AG04450 (cell line): ENCODE data around the gene ACBD7. TPM values are rescaled to one million over a fixed set of nuclear protein-coding genes. Genes with fewer than 3 reads are reported as not detected.

ENCODE experiments used
- CTCF ChIA-PET: fragments of 300-600, 350-600 bp; formaldehyde crosslinking; extraction: SDS; loops from one replicate; lab custom pipeline; 2022; ENCODE audit warnings: antibody characterized with exemption, inconsistent platforms; lab: Charles Lee
- POLR2A ChIA-PET: fragments of 350-600 bp; formaldehyde crosslinking; extraction: SDS; loops from one replicate; lab custom pipeline; 2021; ENCODE audit warnings: antibody characterized with exemption, inconsistent platforms; lab: Yijun Ruan, JAX
- DNase-seq: peaks from one replicate; pipeline ENCODE4 v3.0.0-alpha.2; 2011; ENCODE audit warnings: low read depth, low spot score
- H3K27ac ChIP-seq: one replicate; pipeline ENCODE4 v1.5.1; 2012; ENCODE audit warnings: low read depth, low read length, control low read depth
- H3K27me3 ChIP-seq: one replicate; pipeline ENCODE4 v1.6.0; 2012; ENCODE audit warnings: low read length; ENCODE audit not compliant: control insufficient read depth, insufficient read depth
- H3K4me3 ChIP-seq: 2 replicates; pipeline ENCODE4 v1.5.1; 2011; ENCODE audit warnings: mild to moderate bottlenecking, low read depth, low read length, control low read depth
- H3K9me3 ChIP-seq: 2 replicates; pipeline ENCODE4 v1.5.1; 2012; ENCODE audit warnings: low read length; ENCODE audit not compliant: control insufficient read depth, insufficient read depth
- polyA plus RNA-seq: library from polyadenylated mRNA; depleted of rRNA; stranded (reverse); fragments of >200 nt; gene quantifications from 2 replicates; pipeline ENCODE4 v1.2.3, GENCODE V29; 2011
- TF ChIP-seq, protein P1 (sequence below): IDR thresholded peaks from 2 replicates; pipeline ENCODE4 v1.5.1; 2011; ENCODE audit warnings: low read depth, low read length, control low read depth, inconsistent platforms

ACBD7 gene
- polyA plus RNA-seq, 1 experiment = 0.67 TPM

DNA sequence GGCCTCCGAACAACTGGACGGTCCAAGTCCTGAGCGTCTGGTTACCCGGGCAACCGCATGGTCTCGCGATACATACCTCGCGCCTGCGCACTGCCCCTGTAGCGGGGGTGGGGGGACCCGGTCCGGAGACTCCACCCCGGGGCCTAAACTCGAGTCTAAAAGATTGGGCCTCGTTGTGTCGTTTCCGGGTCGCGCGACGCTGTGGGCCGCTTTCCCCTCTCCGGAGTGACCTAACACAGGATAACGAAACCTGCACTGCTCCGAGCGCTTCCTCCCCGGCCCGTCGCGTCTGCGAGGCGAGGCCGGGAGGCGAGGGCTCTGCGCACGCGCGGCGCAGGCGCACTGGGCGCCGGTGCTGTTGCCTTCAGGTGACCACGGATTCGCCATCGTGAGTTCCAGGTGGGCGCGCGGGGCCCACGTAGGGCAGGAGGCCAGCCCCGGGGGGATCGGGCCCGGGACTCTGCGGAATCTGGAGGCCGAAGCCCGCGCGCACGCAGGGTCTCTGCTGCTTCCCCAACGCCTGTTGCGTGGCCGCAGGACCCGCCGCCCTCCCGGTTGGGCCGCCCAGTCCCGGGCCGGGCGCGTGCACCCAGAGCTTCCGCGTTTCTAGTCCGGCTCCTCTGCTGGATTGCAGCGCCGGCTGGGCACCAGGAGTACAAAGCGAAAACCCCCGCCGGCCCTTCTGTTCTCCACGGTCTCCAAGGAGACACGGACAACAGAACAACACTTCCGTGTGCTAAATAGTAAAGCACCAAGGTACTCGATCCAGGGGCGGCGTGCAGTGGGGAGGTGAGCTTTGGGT, 8.6 kb upstream of the ACBD7 start, which contains the start of gene RPP38:
TSS of gene RPP38 (plus strand) at position 345 of the 802 bp plus-strand sequence. CDS start 5,960 bp downstream, outside the sequence.
- TF ChIP-seq, protein P1, sequence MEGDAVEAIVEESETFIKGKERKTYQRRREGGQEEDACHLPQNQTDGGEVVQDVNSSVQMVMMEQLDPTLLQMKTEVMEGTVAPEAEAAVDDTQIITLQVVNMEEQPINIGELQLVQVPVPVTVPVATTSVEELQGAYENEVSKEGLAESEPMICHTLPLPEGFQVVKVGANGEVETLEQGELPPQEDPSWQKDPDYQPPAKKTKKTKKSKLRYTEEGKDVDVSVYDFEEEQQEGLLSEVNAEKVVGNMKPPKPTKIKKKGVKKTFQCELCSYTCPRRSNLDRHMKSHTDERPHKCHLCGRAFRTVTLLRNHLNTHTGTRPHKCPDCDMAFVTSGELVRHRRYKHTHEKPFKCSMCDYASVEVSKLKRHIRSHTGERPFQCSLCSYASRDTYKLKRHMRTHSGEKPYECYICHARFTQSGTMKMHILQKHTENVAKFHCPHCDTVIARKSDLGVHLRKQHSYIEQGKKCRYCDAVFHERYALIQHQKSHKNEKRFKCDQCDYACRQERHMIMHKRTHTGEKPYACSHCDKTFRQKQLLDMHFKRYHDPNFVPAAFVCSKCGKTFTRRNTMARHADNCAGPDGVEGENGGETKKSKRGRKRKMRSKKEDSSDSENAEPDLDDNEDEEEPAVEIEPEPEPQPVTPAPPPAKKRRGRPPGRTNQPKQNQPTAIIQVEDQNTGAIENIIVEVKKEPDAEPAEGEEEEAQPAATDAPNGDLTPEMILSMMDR = no peak
- Histone ChIP-seq H3K4me3 (peak within 1 kb of the TSS; percentile 87), H3K27me3 (peaks cover 4% of the 10 kb centered on the region), H3K9me3 (no peaks in the 10 kb centered on the region; the same call in 1 of the 2 replicates), H3K27ac (peak within 1 kb of the TSS; percentile 97)
- ChIA-PET POLR2A (interaction anchor here (0.7 to 1.3 kb wide), 2 partner anchors 138 to 144 kb away, joined by 4 to 5 read pairs; partner anchors contain the start of gene MEIG1), CTCF (interaction anchor here (1.1 to 1.3 kb wide), 2 partner anchors 8 to 12 kb away, joined by 3 to 4 read pairs; no protein-coding TSS in a partner anchor)
- peak; percentile 88 for DNase-seq

DNA sequence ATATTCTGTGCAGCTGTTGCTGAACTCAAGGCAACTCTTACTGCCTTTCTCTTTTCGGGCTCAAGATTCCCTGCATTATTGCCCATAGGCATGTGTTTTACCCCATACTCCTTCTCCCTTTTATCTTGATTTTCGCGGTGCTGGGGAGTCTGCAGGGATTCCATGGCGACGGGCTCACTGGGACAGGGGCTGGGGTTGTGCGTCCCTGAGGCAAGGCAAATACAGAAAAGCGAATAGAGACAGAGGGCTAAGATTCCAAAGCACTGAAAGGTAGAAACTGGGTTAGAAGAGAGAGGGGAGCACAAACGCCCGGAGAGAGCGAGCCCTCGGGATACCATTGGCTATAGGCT, 8.1 kb upstream of the ACBD7 start:
- no peak for DNase-seq
- TF ChIP-seq, protein P1 = no peak
- peaks cover 4% of the 10 kb centered on the region for H3K27me3 ChIP-seq
- peak overlapping the region; percentile 87 for H3K4me3 ChIP-seq
- H3K9me3 ChIP-seq = no peaks in the 10 kb centered on the region; the same call in 1 of the 2 replicates
- POLR2A ChIA-PET = no interaction called here
- CTCF ChIA-PET = interaction anchor here (1.1 to 1.4 kb wide), 3 partner anchors 8 to 13 kb away, joined by 3 to 4 read pairs (median 3); no protein-coding TSS in a partner anchor
- peak overlapping the region; percentile 97 for H3K27ac ChIP-seq

DNA sequence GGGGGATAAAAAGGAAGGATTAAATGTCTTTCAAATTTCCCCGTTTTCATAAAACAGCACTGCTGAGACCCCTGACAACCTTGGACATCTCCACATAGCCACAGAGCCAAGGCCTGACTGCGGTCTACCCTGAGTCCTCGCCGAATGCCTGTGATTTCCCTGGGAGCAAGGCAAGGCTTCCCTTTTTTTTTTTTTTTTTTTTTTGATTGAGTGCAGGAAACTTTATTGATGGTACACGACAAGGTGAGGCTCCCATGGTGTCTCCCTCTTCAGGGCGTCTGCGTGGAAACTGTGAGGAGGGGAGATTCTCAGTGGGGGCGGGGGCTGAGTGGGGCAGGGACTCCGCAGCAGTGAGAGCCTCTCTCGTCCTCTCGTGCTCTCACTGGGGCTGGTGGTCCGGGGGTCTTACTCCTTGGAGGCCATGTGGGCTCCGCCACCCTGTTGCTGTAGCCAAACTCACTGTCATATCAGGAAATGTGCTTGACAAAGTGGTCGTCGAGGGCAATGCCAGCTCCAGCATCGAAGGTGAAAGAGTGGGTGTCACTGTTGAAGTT, 4.4 kb upstream of the ACBD7 start:
- H3K27ac ChIP-seq = no peak overlapping the region
- TF ChIP-seq, protein P1 = no peak
- CTCF ChIA-PET = no interaction called here
- DNase-seq = no peak
- peaks cover 4% of the 10 kb centered on the region for H3K27me3 ChIP-seq
- no peaks in the 10 kb centered on the region; the same call in 1 of the 2 replicates for H3K9me3 ChIP-seq
- H3K4me3 ChIP-seq = no peak overlapping the region
- POLR2A ChIA-PET = no interaction called here

DNA sequence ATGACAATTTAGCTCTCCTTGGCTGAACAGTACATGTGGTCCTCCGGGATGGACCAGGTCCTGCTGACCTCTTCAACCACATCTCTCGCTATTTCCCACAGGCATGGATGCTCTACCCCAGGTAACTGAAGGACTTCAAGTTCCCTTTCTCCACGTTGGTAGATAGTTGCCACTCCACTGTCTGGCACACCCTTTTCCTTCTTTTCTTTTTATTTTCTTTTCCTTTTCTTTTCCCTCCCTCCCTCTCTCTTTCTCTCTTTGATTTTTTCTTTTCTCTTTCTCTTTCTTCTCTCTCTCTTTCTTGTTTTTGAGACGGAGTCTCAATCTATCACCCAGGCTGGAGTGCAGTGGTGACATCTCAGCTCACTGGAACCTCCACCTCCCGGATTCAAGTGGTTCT, 2.8 kb upstream of the ACBD7 start:
- Histone ChIP-seq H3K27ac (no peak overlapping the region), H3K27me3 (peaks cover 4% of the 10 kb centered on the region), H3K9me3 (no peaks in the 10 kb centered on the region; the same call in 1 of the 2 replicates), H3K4me3 (no peak overlapping the region)
- ChIA-PET CTCF (no interaction called here), POLR2A (interaction anchor here (0.6 kb wide), 1 partner anchor 9 kb away, joined by 3 read pairs; no protein-coding TSS in a partner anchor)
- no peak for DNase-seq
- TF ChIP-seq, protein P1 = no peak
